ENCODE data around the gene CCDC69. TPM values are rescaled to one million over a fixed set of nuclear protein-coding genes. Genes with fewer than 3 reads are reported as not detected.
"Not testable (repeated sequence)": the region's sequence is repeated elsewhere in the genome, so short reads cannot be mapped to it uniquely, and the experiment has no call there.

Gene CCDC69
- total RNA-seq, 4 donors from 2014 or later, result 93.4 to 128 (median 114) TPM

DNA sequence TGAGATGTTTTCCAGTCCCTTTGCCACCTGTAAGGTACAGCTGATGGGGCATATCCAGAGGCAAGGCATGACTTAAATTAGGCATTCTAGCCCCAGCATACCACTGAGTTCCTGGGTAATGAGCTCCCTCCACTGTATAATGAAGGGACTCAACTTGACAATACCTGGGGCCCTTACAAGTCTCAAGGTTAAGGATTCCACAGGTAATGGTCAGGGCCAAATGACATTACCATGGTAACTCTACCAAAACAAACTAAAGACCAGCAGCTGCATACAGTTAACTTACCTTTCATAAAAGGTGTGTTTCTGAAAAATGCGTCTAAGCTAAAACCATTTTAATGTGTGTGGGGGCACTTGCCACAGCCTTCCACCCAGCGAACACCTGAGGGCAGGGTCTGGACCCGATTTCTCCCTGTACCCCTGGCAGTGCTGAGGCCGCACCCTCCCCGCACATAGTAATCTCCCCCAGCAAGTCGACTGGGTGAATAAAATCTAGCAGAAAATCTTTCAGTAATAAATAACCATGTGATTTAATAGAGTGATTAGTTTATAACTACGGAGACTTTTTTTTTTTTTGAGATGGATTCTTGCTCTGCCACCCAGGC, 24.2 kb downstream of the CCDC69 start:
- peaks cover 0 to 40% of the 10 kb centered on the region in 2 donors for H3K36me3 ChIP-seq
- H3K27me3 ChIP-seq, result no peaks in the 10 kb centered on the region
- TF ChIP-seq CTCF (IDR thresholded peaks at IDR 0.05 in 4 of 5, conservative IDR thresholded peaks at IDR 0.05 in 1 of 5) (no peak), POLR2A (IDR thresholded peaks at IDR 0.05) (no peak)
- H3K9me3 ChIP-seq, result no peaks in the 10 kb centered on the region
- H3K4me1 ChIP-seq, result peaks cover 12 to 14% of the 10 kb centered on the region in 2 donors
- peak overlapping the region in 1 of 4 donors; percentile 14 for H3K27ac ChIP-seq
- ATAC-seq (no peak), DNase-seq (no peak)
- intact Hi-C loops (cut with DNase I; ENCODE audit: low total_unique reads) (no loop called here), in situ Hi-C loops (cut with MboI; ENCODE audit: low sequenced_read_pairs in 4 of 4) (no loop called here)
- H3K4me3 ChIP-seq, result no peak overlapping the region

DNA sequence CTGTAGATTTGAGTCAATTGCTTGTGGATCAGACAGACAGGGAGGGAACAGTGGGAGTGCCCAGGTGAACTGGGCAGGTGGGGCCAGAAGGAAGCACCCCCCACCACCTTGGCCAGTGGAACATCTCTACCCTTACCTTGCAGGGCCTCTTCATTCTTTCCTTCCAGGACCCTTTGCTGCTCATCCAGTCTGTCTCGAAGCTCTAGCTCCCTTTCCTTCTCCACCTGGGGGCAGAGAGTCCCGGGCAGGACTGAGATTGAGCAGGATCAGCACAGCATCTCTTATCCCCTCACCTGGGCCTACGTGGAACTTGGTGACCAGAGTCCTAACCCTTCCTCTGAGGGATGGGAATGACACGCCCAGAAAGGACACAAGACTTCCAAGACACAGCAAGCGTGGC, 25.0 kb downstream of the CCDC69 start:
- Histone ChIP-seq H3K36me3 (peaks cover 0 to 40% of the 10 kb centered on the region in 2 donors), H3K9me3 (no peaks in the 10 kb centered on the region), H3K27me3 (no peaks in the 10 kb centered on the region), H3K27ac (peak overlapping the region in 2 of 4 donors; percentile 1 to 14), H3K4me3 (no peak overlapping the region), H3K4me1 (peaks cover 12 to 14% of the 10 kb centered on the region in 2 donors)
- DNase-seq (no peak), ATAC-seq (no peak)
- intact Hi-C loops (cut with DNase I; ENCODE audit: low total_unique reads) (no loop called here), in situ Hi-C loops (cut with MboI; ENCODE audit: low sequenced_read_pairs in 4 of 4) (no loop called here)
- TF ChIP-seq CTCF (IDR thresholded peaks at IDR 0.05 in 4 of 5, conservative IDR thresholded peaks at IDR 0.05 in 1 of 5) (no peak), POLR2A (IDR thresholded peaks at IDR 0.05) (no peak)

GRCh38 chr5:151197291-151197600, 26.6 kb downstream of the CCDC69 start:
- H3K27me3 ChIP-seq; DNase-seq; in situ Hi-C loops (cut with MboI; ENCODE audit: low sequenced_read_pairs in 4 of 4); ATAC-seq; intact Hi-C loops (cut with DNase I; ENCODE audit: low total_unique reads); H3K9me3 ChIP-seq; H3K4me3 ChIP-seq: not testable (repeated sequence)
- H3K4me1 ChIP-seq, result peaks cover 6 to 11% of the 10 kb centered on the region in 2 donors
- H3K27ac ChIP-seq, result peak overlapping the region; percentile 46 to 72 (median 64)
- H3K36me3 ChIP-seq, result peaks cover 0 to 46% of the 10 kb centered on the region in 2 donors

GRCh38 chr5:151196556-151197290, 27.2 kb downstream of the CCDC69 start:
- in situ Hi-C loops (cut with MboI; ENCODE audit: low sequenced_read_pairs in 4 of 4), result no loop called here
- H3K4me3 ChIP-seq, result no peak overlapping the region
- intact Hi-C loops (cut with DNase I; ENCODE audit: low total_unique reads), result no loop called here
- DNase-seq (no peak), ATAC-seq (peak; percentile 47 to 73)
- no peaks in the 10 kb centered on the region for H3K9me3 ChIP-seq
- H3K4me1 ChIP-seq, result peaks cover 6 to 11% of the 10 kb centered on the region in 2 donors
- H3K27me3 ChIP-seq, result no peaks in the 10 kb centered on the region
- H3K27ac ChIP-seq, result peak overlapping the region; percentile 46 to 72 (median 64)
- peaks cover 0 to 46% of the 10 kb centered on the region in 2 donors for H3K36me3 ChIP-seq
- TF ChIP-seq POLR2A (IDR thresholded peaks at IDR 0.05) (no peak), CTCF (IDR thresholded peaks at IDR 0.05 in 4 of 5, conservative IDR thresholded peaks at IDR 0.05 in 1 of 5) (no peak)

GRCh38 chr5:151195622-151196021, 28.3 kb downstream of the CCDC69 start:
- in situ Hi-C loops (cut with MboI; ENCODE audit: low sequenced_read_pairs in 4 of 4), result no loop called here
- Histone ChIP-seq H3K9me3 (no peaks in the 10 kb centered on the region), H3K27me3 (no peaks in the 10 kb centered on the region), H3K4me3 (no peak overlapping the region), H3K4me1 (peaks cover 11% of the 10 kb centered on the region in 2 donors), H3K27ac (peak overlapping the region; percentile 46 to 72 (median 64)), H3K36me3 (peaks cover 0 to 35% of the 10 kb centered on the region in 2 donors)
- intact Hi-C loops (cut with DNase I; ENCODE audit: low total_unique reads), result no loop called here
- no peak for DNase-seq
- TF ChIP-seq POLR2A (IDR thresholded peaks at IDR 0.05) (no peak), CTCF (IDR thresholded peaks at IDR 0.05 in 4 of 5, conservative IDR thresholded peaks at IDR 0.05 in 1 of 5) (no peak)
- peak; percentile 51 to 61 for ATAC-seq

All from gastrocnemius medialis (tissue), 4 donors.